Activated B cell treated with CpG ODN at 0.5 μM for 24 hours (primary cell): ENCODE measurements around the gene NPW. TPM values are rescaled to one million over a fixed set of nuclear protein-coding genes. Genes with fewer than 3 reads are reported as not detected.
A peak's percentile ranks its signal among the peaks of the same experiment; 100 is the strongest.

Experiments
- ATAC-seq: fragments of 200-7000 bp; cut with Tn5 transposase; one replicate; pipeline ENCODE4 v1.10.0; 2021; ENCODE audit warnings: low read depth, mild to moderate bottlenecking, moderate library complexity
- CTCF ChIA-PET: fragments of 350-600 bp; sonication (Branson Sonifier 250); formaldehyde crosslinking; loops from one replicate; lab custom pipeline; 2021; ENCODE audit warnings: antibody characterized with exemption; lab: Charles Lee
- POLR2A ChIA-PET: fragments of 350-600 bp; sonication (Branson Sonifier 250); formaldehyde crosslinking; loops from one replicate; lab custom pipeline; 2021; ENCODE audit warnings: antibody characterized with exemption; lab: Charles Lee
- DNase-seq: peaks from one replicate; pipeline ENCODE4 v3.0.0; 2022
- H3K27ac Mint-ChIP-seq: one replicate; pipeline ENCODE4 v1.8.0; 2020; ENCODE audit warnings: mixed read lengths
- H3K27me3 Mint-ChIP-seq: one replicate; pipeline ENCODE4 v1.8.0; 2021; ENCODE audit warnings: mixed read lengths
- H3K36me3 Mint-ChIP-seq: one replicate; pipeline ENCODE4 v1.8.0; 2021; ENCODE audit warnings: low read depth, mixed read lengths
- H3K4me1 Mint-ChIP-seq: one replicate; pipeline ENCODE4 v1.8.0; 2021; ENCODE audit warnings: mixed read lengths
- H3K4me3 Mint-ChIP-seq: one replicate; pipeline ENCODE4 v1.8.0; 2020; ENCODE audit warnings: mild to moderate bottlenecking, mixed read lengths
- H3K9me3 Mint-ChIP-seq: one replicate; pipeline ENCODE4 v1.8.0; 2020; ENCODE audit warnings: mixed read lengths
- intact Hi-C: fragments of 100-400 bp; cut with micrococcal nuclease; formaldehyde crosslinking; loops from one replicate; pipeline ENCODE4 v1.15.1; 2024
- total RNA-seq: library from RNA; stranded (reverse); gene quantifications from 2 replicates; pipeline ENCODE4 v1.2.3, GENCODE V29; 2022
- TF ChIP-seq, protein P1 (sequence below): fragments of 200-600 bp; IDR thresholded peaks from one replicate; pipeline ENCODE4 v1.8.0; 2022; ENCODE audit warnings: antibody characterized with exemption, mild to moderate bottlenecking

Gene NPW
- total RNA-seq, 1 donor from 2014 or later, result 1.5 TPM

DNA sequence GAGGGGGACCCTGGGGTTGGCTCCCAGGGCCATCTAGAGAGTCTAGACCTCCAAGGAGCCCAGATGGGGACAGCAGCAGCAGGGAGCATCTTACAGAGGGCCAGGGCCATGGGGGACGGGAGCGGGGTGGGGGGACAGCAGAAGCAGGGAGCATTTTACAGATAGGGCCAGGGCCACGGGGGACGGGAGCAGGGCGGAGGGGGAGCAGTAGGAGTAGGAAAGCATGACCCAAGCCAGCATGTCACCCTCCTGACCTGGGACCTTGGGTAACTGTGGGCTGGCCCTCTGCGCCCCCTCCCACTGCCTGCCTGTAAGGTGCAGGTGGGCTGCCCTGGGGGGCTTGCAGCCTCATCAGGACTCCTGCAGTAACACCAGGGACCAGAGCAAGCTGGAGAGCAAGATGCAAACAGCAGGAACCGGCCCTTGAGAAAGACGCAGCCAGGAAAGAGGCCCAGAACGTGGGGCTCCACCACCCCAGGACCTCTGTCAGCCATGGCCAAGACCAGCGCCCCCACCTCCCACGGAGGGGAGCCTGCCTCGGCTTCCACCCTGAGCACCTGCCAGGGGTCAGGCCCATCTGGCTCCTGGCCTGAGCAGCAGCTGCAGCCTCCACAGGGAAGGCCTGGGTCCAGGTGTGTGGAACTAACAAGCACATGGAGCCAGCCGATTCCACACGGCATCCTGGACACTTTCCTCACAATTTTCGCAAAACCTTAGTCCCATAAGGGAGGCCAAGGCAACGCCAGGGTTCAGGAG is 12.3 kb upstream of the NPW start:
- H3K4me1 Mint-ChIP-seq, result peaks cover 47% of the 10 kb centered on the region
- H3K27me3 Mint-ChIP-seq, result no peaks in the 10 kb centered on the region
- no peaks in the 10 kb centered on the region for H3K9me3 Mint-ChIP-seq
- DNase-seq (no peak), ATAC-seq (no peak)
- no peak overlapping the region for H3K27ac Mint-ChIP-seq
- POLR2A ChIA-PET, result interaction anchor here (1.0 to 3.5 kb wide), 4 partner anchors 15 to 147 kb away, joined by 4 to 22 read pairs (median 16); partner anchors contain the start of genes MSRB1, RPS2 and TRAF7
- peaks cover 17% of the 10 kb centered on the region for H3K36me3 Mint-ChIP-seq
- TF ChIP-seq, protein P1, sequence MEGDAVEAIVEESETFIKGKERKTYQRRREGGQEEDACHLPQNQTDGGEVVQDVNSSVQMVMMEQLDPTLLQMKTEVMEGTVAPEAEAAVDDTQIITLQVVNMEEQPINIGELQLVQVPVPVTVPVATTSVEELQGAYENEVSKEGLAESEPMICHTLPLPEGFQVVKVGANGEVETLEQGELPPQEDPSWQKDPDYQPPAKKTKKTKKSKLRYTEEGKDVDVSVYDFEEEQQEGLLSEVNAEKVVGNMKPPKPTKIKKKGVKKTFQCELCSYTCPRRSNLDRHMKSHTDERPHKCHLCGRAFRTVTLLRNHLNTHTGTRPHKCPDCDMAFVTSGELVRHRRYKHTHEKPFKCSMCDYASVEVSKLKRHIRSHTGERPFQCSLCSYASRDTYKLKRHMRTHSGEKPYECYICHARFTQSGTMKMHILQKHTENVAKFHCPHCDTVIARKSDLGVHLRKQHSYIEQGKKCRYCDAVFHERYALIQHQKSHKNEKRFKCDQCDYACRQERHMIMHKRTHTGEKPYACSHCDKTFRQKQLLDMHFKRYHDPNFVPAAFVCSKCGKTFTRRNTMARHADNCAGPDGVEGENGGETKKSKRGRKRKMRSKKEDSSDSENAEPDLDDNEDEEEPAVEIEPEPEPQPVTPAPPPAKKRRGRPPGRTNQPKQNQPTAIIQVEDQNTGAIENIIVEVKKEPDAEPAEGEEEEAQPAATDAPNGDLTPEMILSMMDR, result no peak
- intact Hi-C loops, result loop anchor here (5.0 kb wide), 2 partner anchors 200 to 675 kb away; partner anchors contain the start of genes KCTD5 and MLST8
- peak overlapping the region; percentile 84 for H3K4me3 Mint-ChIP-seq
- CTCF ChIA-PET, result no interaction called here

DNA sequence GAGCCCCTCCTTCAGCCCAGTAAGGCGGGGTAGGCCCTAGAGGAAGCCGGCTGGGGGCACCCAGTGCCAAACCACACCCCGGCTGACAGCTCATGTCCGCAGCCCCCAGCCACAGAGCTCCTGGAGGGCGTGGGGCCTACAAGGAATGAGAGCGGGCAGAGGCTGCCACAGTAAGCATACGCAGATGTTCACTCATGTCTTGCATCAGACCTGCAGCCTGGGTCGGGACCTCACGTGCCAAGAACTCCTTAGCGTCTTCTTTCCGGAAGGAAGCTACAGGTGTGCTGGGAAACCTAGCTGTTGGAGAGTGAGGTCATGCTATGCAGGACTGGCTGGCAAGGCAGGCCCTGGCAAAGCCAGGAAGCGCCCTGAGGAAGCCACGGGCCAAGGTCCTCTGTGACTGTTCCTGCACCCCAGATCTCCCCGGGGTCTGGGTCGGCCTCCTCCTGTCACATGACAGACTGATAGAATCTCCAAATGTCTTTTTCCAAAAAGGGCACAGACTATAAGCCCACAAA is 11.5 kb upstream of the NPW start:
- Mint-ChIP-seq H3K27ac (peak overlapping the region; percentile 81), H3K4me3 (peak overlapping the region; percentile 84), H3K36me3 (peaks cover 14% of the 10 kb centered on the region), H3K9me3 (no peaks in the 10 kb centered on the region), H3K4me1 (peaks cover 47% of the 10 kb centered on the region), H3K27me3 (no peaks in the 10 kb centered on the region)
- TF ChIP-seq, protein P1, result no peak
- ATAC-seq, result no peak
- intact Hi-C loops, result loop anchor here (2.0 to 5.0 kb wide), 4 partner anchors 15 to 674 kb away; partner anchors contain the start of genes KCTD5, MLST8 and RPS2
- CTCF ChIA-PET, result no interaction called here
- POLR2A ChIA-PET, result interaction anchor here (0.6 to 3.5 kb wide), 6 partner anchors 16 to 495 kb away, joined by 3 to 22 read pairs (median 8); partner anchors contain the start of genes MSRB1, RPS2 and TRAF7
- DNase-seq, result no peak

DNA sequence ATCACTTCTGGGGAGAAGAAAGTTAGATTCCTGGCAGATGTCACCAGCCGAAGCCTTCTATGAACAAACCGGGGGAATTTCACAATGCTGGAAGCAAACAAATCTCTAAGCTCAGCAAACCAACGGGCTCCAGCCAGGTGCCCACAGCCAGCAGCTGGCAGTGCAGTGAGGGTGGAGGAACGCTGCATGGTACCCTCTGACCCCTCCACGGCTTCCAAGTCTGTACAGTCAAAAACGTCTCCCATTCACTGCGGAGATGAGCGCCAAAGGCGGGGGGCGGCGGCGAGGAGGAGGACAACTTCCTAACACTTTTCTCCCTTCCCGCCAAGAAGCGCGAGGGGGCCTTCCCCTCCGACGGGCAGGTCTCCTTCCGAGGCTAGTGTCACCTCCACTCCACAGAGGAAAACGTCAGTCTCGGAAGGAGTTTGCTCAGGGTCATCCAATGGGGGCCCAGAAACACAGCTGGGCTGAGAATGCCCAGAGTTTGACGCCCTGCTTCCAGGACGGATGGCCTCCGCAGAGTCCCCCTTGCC is 10.9 kb upstream of the NPW start:
- intact Hi-C loops, result loop anchor here (1.0 to 5.0 kb wide), 6 partner anchors 14 to 674 kb away; partner anchors contain the start of genes KCTD5, MLST8, NTHL1 and RPS2
- TF ChIP-seq, protein P1, result no peak
- CTCF ChIA-PET, result no interaction called here
- POLR2A ChIA-PET, result interaction anchor here (0.6 to 3.5 kb wide), 9 partner anchors 16 to 494 kb away, joined by 3 to 22 read pairs (median 4); partner anchors contain the start of genes GFER, RPS2, TBL3 and TRAF7
- Mint-ChIP-seq H3K4me3 (peak overlapping the region; percentile 84), H3K27me3 (no peaks in the 10 kb centered on the region), H3K9me3 (no peaks in the 10 kb centered on the region), H3K27ac (peak overlapping the region; percentile 81), H3K36me3 (peaks cover 14% of the 10 kb centered on the region), H3K4me1 (peaks cover 47% of the 10 kb centered on the region)
- DNase-seq, result no peak
- ATAC-seq, result no peak

DNA sequence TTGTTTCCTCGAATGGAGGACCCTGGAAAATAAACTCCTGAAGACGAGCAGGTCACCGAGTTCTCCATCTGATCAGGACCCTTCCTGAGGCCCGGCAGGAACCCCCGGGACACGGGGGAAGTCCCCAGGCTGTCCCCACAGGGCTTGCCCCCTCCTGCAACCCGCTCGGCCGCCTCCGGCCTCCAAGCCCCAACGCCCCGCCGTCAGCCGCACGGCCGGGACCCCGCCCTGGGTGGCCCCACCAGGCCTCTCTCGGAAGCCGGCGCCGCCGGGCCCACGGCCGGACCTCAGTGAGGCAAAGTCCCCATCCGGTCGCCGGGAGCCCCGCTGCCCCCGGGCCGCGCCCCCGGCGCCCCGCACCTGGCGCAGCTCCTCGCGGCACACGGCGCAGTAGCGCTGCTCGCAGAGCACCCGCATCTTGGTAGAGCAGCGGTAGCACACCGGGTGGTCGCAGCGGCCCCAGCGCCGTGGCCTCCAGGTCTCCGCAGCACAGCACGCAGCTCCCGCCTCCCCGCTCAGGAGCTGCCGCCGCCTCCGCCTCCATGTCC is 10.3 kb upstream of the NPW start:
- DNase-seq, result no peak
- peaks cover 42% of the 10 kb centered on the region for H3K4me1 Mint-ChIP-seq
- peak; percentile 40 for ATAC-seq
- intact Hi-C loops, result loop anchor here (1.0 to 5.0 kb wide), 6 partner anchors 14 to 673 kb away; partner anchors contain the start of genes KCTD5, MLST8, NTHL1 and RPS2
- POLR2A ChIA-PET, result interaction anchor here (0.6 to 3.5 kb wide), 8 partner anchors 17 to 145 kb away, joined by 3 to 22 read pairs (median 5); partner anchors contain the start of genes GFER, RPS2, TBL3 and TRAF7
- no peaks in the 10 kb centered on the region for H3K9me3 Mint-ChIP-seq
- H3K27me3 Mint-ChIP-seq, result no peaks in the 10 kb centered on the region
- TF ChIP-seq, protein P1, result no peak
- peaks cover 14% of the 10 kb centered on the region for H3K36me3 Mint-ChIP-seq
- H3K4me3 Mint-ChIP-seq, result peak overlapping the region; percentile 84
- H3K27ac Mint-ChIP-seq, result no peak overlapping the region
- CTCF ChIA-PET, result no interaction called here
